ENCODE data around the gene PAPPA. TPM values are rescaled to one million over a fixed set of nuclear protein-coding genes. Genes with fewer than 3 reads are reported as not detected.

PAPPA gene
- total RNA-seq, 1 experiment from 2014 or later, result 0.17 TPM

GRCh38 chr9:116394070-116394469, 240.5 kb downstream of the PAPPA start:
- Histone ChIP-seq H3T11ph (ENCODE audit: low read length) (no peak overlapping the region), H2BK15ac (ENCODE audit: low read depth, low read length) (no peak overlapping the region), H2BK120ac (ENCODE audit: low read depth, low read length, poor library complexity, severe bottlenecking) (no peak overlapping the region), H3K79me1 (ENCODE audit: insufficient read depth, low read depth, low read length, poor library complexity, severe bottlenecking) (no peaks in the 10 kb centered on the region), H3K4me2 (ENCODE audit: insufficient read depth, insufficient read length, low read length) (no peak overlapping the region), H3K27ac (ENCODE audit: insufficient read length, low read depth, low read length) (no peak overlapping the region), H3K18ac (ENCODE audit: insufficient read length, low read depth, low read length) (no peak overlapping the region), H3K23me2 (ENCODE audit: insufficient read length, low read depth, low read length, poor library complexity, severe bottlenecking) (no peaks in the 10 kb centered on the region), H3K79me2 (ENCODE audit: insufficient read depth, low read length) (no peaks in the 10 kb centered on the region), H4K5ac (ENCODE audit: insufficient read length, low read depth, low read length) (no peak overlapping the region), H3K14ac (ENCODE audit: insufficient read depth, low read length) (no peak overlapping the region), H3K4me1 (ENCODE audit: insufficient read depth, low read length) (no peaks in the 10 kb centered on the region), H4K91ac (ENCODE audit: insufficient read length, low read depth, low read length) (no peak overlapping the region), H4K20me1 (ENCODE audit: control insufficient read depth, insufficient read depth, insufficient read length) (no peaks in the 10 kb centered on the region), H3K56ac (ENCODE audit: insufficient read length, low read depth, low read length) (no peak overlapping the region), H3K9ac (ENCODE audit: extremely low read depth, insufficient read length, low read length) (no peak overlapping the region), H4K8ac (replicated peaks; ENCODE audit: insufficient read length, low read depth, low read length) (no peak overlapping the region), H2AFZ (ENCODE audit: low read length) (no peak overlapping the region), H2AK5ac (ENCODE audit: insufficient read length, low read length) (no peak overlapping the region), H2BK5ac (ENCODE audit: insufficient read length, low read length) (no peak overlapping the region), H2BK20ac (ENCODE audit: low read depth, low read length, poor library complexity, severe bottlenecking) (no peak overlapping the region), H3K23ac (ENCODE audit: insufficient read length, low read depth, low read length) (no peak overlapping the region), H3K27me3 (ENCODE audit: insufficient read depth, low read length) (no peaks in the 10 kb centered on the region; the same call in 1 of the 2 replicates), H3K4ac (ENCODE audit: low read depth, low read length) (no peak overlapping the region), H2BK12ac (ENCODE audit: insufficient read length, low read depth, low read length) (no peak overlapping the region), H3K9me3 (ENCODE audit: control insufficient read depth, low read depth, low read length) (no peaks in the 10 kb centered on the region)
- DNase-seq, result no peak
- WGBS (ENCODE audit: extremely low coverage, insufficient read length, low lambda C conversion rate), result no CpG with 5 or more reads among the region's 6 CpGs
- Mint-ChIP-seq H3K36me3 (ENCODE audit: insufficient read depth in 1 of 3, low read depth in 3 of 3) (no peaks in the 10 kb centered on the region), H3K9me3 (no peaks in the 10 kb centered on the region), H3K27me3 (ENCODE audit: low read depth) (no peaks in the 10 kb centered on the region), H3K4me1 (peaks cover 8% of the 10 kb centered on the region in 2 experiments; a peak in 3 of 4 replicates), H3K4me3 (no peak overlapping the region), H3K27ac (no peak overlapping the region)
- TF ChIP-seq, protein P1, sequence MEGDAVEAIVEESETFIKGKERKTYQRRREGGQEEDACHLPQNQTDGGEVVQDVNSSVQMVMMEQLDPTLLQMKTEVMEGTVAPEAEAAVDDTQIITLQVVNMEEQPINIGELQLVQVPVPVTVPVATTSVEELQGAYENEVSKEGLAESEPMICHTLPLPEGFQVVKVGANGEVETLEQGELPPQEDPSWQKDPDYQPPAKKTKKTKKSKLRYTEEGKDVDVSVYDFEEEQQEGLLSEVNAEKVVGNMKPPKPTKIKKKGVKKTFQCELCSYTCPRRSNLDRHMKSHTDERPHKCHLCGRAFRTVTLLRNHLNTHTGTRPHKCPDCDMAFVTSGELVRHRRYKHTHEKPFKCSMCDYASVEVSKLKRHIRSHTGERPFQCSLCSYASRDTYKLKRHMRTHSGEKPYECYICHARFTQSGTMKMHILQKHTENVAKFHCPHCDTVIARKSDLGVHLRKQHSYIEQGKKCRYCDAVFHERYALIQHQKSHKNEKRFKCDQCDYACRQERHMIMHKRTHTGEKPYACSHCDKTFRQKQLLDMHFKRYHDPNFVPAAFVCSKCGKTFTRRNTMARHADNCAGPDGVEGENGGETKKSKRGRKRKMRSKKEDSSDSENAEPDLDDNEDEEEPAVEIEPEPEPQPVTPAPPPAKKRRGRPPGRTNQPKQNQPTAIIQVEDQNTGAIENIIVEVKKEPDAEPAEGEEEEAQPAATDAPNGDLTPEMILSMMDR (conservative IDR thresholded peaks at IDR 0.05), result no peak

Data from H9 (cell line).